Thyroid gland (tissue), 4 donors: ENCODE measurements around the gene ETV3L.

Experiments
- CTCF ChIP-seq, 6 experiments: fragments of 200-600 bp in 3 of 6; fragments of 450-650 bp in 3 of 6; sonication (generic) in 3 of 6; IDR thresholded peaks; one replicate each; pipeline ENCODE4 v1.5.1; 2016 to 2019; ENCODE audit warnings: antibody characterized with exemption in 6 of 6, mild to moderate bottlenecking in 2 of 6, inconsistent platforms in 1 of 6, moderate library complexity in 1 of 6
- POLR2A ChIP-seq, 2 donors: fragments of 450-650 bp; IDR thresholded peaks; one replicate each; pipeline ENCODE4 v1.6.1; 2017; ENCODE audit warnings: antibody characterized with exemption in 2 of 2, mild to moderate bottlenecking in 2 of 2, moderate library complexity in 1 of 2

GRCh38 chr1:157096881-157097280 is 2.7 kb downstream of the ETV3L start:
- no peak for TF ChIP-seq POLR2A (IDR thresholded peaks at IDR 0.05)
- no peak for TF ChIP-seq CTCF (IDR thresholded peaks at IDR 0.05)
